Hematopoietic multipotent progenitor cell (in vitro differentiated cells): ENCODE measurements around the gene FUZ. TPM values are rescaled to one million over a fixed set of nuclear protein-coding genes. Genes with fewer than 3 reads are reported as not detected.

Source experiments
- DNase-seq, 3 donors: peaks; one replicate each; pipeline ENCODE4 v3.0.0-alpha.2; 2011 to 2015; ENCODE audit warnings: low read depth in 2 of 3, low spot score in 2 of 3
- total RNA-seq: library from RNA; depleted of rRNA; stranded (reverse); fragments of >200 nt; gene quantifications from one replicate; pipeline ENCODE4 v1.2.3, GENCODE V29; 2012

Gene FUZ
- total RNA-seq, 1 donor: 40.1 TPM

GRCh38 chr19:49807904-49808675 is 5.0 kb downstream of the FUZ start:
- no peak for DNase-seq

GRCh38 chr19:49807058-49807903 is 5.8 kb downstream of the FUZ start:
- DNase-seq: peak in 2 of 3 donors; percentile 75 to 82

GRCh38 chr19:49806620-49806959 is 6.5 kb downstream of the FUZ start:
- DNase-seq: no peak

- DNase-seq: no peak
Observed at GRCh38 chr19:49805822-49806619, 7.1 kb downstream of the FUZ start.

- DNase-seq: no peak
Observed at GRCh38 chr19:49803529-49803856, 9.6 kb downstream of the FUZ start.

- DNase-seq: no peak
Observed at GRCh38 chr19:49802836-49803528, 10.1 kb downstream of the FUZ start.

- no peak for DNase-seq
Observed at GRCh38 chr19:49801966-49802661, 11.0 kb downstream of the FUZ start.

- no peak for DNase-seq
Observed at GRCh38 chr19:49801401-49801888, 11.6 kb downstream of the FUZ start.

- DNase-seq: no peak
Observed at GRCh38 chr19:49800771-49801170, 12.3 kb downstream of the FUZ start.

- no peak for DNase-seq
Observed at GRCh38 chr19:49799798-49800376, 13.2 kb downstream of the FUZ start.

- no peak for DNase-seq
Observed at GRCh38 chr19:49799271-49799797, 13.8 kb downstream of the FUZ start.

GRCh38 chr19:49798574-49798973 is 14.5 kb downstream of the FUZ start:
- DNase-seq: no peak

- no peak for DNase-seq
Observed at GRCh38 chr19:49795615-49796014, 17.5 kb downstream of the FUZ start.

- DNase-seq: no peak
Observed at GRCh38 chr19:49793561-49793840, 19.6 kb downstream of the FUZ start.

- no peak for DNase-seq
Observed at GRCh38 chr19:49792829-49793560, 20.1 kb downstream of the FUZ start.

GRCh38 chr19:49791776-49792445 is 21.2 kb downstream of the FUZ start:
- no peak for DNase-seq

- DNase-seq: no peak
Observed at GRCh38 chr19:49790866-49791265, 22.2 kb downstream of the FUZ start.

- no peak for DNase-seq
Observed at GRCh38 chr19:49788857-49789256, 24.2 kb downstream of the FUZ start.
